Liver (tissue), 3 donors: ENCODE results near the gene CASTOR2.

Experiments
- ATF3 ChIP-seq: IDR thresholded peaks from 2 replicates; pipeline ENCODE4 v1.6.1; 2016; ENCODE audit warnings: antibody characterized with exemption
- FOXA1 ChIP-seq: IDR thresholded peaks from 2 replicates; pipeline ENCODE4 v1.6.1; 2016; ENCODE audit warnings: antibody characterized with exemption
- GABPA ChIP-seq, 2 donors: IDR thresholded peaks in 1 of 2; conservative IDR thresholded peaks in 1 of 2; 2 replicates each; pipeline ENCODE4 v1.6.1; 2016; ENCODE audit warnings: antibody characterized with exemption in 2 of 2, mild to moderate bottlenecking in 1 of 2, moderate library complexity in 1 of 2
- JUND ChIP-seq, 2 donors: IDR thresholded peaks; 2 replicates each; pipeline ENCODE4 v1.6.1; 2016; ENCODE audit warnings: antibody characterized with exemption in 2 of 2
- RAD21 ChIP-seq, 2 donors: IDR thresholded peaks; 2 replicates each; pipeline ENCODE4 v1.6.1; 2016; ENCODE audit warnings: antibody characterized with exemption in 2 of 2, mild to moderate bottlenecking in 2 of 2
- REST ChIP-seq: IDR thresholded peaks from 2 replicates; pipeline ENCODE4 v1.6.1; 2016; ENCODE audit warnings: antibody characterized with exemption, mild to moderate bottlenecking
- RXRA ChIP-seq, 2 donors: IDR thresholded peaks; 2 replicates each; pipeline ENCODE4 v1.6.1; 2017 to 2018; ENCODE audit warnings: antibody characterized with exemption in 2 of 2, mild to moderate bottlenecking in 1 of 2
- TAF1 ChIP-seq: conservative IDR thresholded peaks from 2 replicates; pipeline ENCODE4 v1.6.1; 2016; ENCODE audit warnings: antibody characterized with exemption, mild to moderate bottlenecking
- YY1 ChIP-seq: IDR thresholded peaks from 2 replicates; pipeline ENCODE4 v1.6.1; 2016; ENCODE audit warnings: antibody characterized with exemption, mild to moderate bottlenecking
- TF ChIP-seq, protein P1 (sequence below): fragments of 150-350 bp; IDR thresholded peaks from 2 replicates; pipeline ENCODE4 v1.5.1; 2017; ENCODE audit warnings: improper control_type of control experiment, low read depth, low read length; ENCODE audit not compliant: missing input control
- TF ChIP-seq, protein P2 (sequence below): IDR thresholded peaks from 2 replicates; pipeline ENCODE4 v1.6.1; 2016; ENCODE audit warnings: antibody characterized with exemption
- donor health status: healthy.
- donor health status: healthy.

- TF ChIP-seq, protein P1, sequence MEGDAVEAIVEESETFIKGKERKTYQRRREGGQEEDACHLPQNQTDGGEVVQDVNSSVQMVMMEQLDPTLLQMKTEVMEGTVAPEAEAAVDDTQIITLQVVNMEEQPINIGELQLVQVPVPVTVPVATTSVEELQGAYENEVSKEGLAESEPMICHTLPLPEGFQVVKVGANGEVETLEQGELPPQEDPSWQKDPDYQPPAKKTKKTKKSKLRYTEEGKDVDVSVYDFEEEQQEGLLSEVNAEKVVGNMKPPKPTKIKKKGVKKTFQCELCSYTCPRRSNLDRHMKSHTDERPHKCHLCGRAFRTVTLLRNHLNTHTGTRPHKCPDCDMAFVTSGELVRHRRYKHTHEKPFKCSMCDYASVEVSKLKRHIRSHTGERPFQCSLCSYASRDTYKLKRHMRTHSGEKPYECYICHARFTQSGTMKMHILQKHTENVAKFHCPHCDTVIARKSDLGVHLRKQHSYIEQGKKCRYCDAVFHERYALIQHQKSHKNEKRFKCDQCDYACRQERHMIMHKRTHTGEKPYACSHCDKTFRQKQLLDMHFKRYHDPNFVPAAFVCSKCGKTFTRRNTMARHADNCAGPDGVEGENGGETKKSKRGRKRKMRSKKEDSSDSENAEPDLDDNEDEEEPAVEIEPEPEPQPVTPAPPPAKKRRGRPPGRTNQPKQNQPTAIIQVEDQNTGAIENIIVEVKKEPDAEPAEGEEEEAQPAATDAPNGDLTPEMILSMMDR: no peak
- no peak for TF ChIP-seq ATF3
- no peak for TF ChIP-seq FOXA1
- TF ChIP-seq RAD21 (IDR thresholded peaks at IDR 0.05): no peak
- TF ChIP-seq, protein P2, sequence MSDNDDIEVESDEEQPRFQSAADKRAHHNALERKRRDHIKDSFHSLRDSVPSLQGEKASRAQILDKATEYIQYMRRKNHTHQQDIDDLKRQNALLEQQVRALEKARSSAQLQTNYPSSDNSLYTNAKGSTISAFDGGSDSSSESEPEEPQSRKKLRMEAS: no peak
- no peak for TF ChIP-seq JUND (IDR thresholded peaks at IDR 0.05)
- no peak for TF ChIP-seq GABPA (IDR thresholded peaks at IDR 0.05 in 1 of 2, conservative IDR thresholded peaks at IDR 0.05 in 1 of 2)
- TF ChIP-seq RXRA (IDR thresholded peaks at IDR 0.05): no peak
- no peak for TF ChIP-seq YY1
- no peak for TF ChIP-seq REST
- no peak for TF ChIP-seq TAF1
These were observed 75.2 kb downstream of the CASTOR2 start for GRCh38 chr7:75039709-75040108.
